ENCODE data around the gene DPCD. TPM values are rescaled to one million over a fixed set of nuclear protein-coding genes. Genes with fewer than 3 reads are reported as not detected.

The DPCD gene
- total and polyA plus RNA-seq, 10 of the 15 experiments (the other 5 are each of a cell fraction or from before 2014, with no cell fraction given) = 9.7 to 50.9 (median 26.3) TPM

- TF ChIP-seq, protein P1, sequence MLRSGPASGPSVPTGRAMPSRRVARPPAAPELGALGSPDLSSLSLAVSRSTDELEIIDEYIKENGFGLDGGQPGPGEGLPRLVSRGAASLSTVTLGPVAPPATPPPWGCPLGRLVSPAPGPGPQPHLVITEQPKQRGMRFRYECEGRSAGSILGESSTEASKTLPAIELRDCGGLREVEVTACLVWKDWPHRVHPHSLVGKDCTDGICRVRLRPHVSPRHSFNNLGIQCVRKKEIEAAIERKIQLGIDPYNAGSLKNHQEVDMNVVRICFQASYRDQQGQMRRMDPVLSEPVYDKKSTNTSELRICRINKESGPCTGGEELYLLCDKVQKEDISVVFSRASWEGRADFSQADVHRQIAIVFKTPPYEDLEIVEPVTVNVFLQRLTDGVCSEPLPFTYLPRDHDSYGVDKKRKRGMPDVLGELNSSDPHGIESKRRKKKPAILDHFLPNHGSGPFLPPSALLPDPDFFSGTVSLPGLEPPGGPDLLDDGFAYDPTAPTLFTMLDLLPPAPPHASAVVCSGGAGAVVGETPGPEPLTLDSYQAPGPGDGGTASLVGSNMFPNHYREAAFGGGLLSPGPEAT (IDR thresholded peaks at IDR 0.05; ENCODE audit: low read depth) = no peak
- TF ChIP-seq GABPA (IDR thresholded peaks at IDR 0.05; ENCODE audit: low read depth) = no peak
- no peak for TF ChIP-seq POLR2AphosphoS2 (IDR thresholded peaks at IDR 0.05; ENCODE audit: low read depth, low read length)
- no peak for TF ChIP-seq TAF1 (IDR thresholded peaks at IDR 0.05; ENCODE audit: borderline replicate concordance, low read depth, low read length)
Observed at GRCh38 chr10:101625821-101626412, 37.8 kb downstream of the DPCD start (continued).

DNA sequence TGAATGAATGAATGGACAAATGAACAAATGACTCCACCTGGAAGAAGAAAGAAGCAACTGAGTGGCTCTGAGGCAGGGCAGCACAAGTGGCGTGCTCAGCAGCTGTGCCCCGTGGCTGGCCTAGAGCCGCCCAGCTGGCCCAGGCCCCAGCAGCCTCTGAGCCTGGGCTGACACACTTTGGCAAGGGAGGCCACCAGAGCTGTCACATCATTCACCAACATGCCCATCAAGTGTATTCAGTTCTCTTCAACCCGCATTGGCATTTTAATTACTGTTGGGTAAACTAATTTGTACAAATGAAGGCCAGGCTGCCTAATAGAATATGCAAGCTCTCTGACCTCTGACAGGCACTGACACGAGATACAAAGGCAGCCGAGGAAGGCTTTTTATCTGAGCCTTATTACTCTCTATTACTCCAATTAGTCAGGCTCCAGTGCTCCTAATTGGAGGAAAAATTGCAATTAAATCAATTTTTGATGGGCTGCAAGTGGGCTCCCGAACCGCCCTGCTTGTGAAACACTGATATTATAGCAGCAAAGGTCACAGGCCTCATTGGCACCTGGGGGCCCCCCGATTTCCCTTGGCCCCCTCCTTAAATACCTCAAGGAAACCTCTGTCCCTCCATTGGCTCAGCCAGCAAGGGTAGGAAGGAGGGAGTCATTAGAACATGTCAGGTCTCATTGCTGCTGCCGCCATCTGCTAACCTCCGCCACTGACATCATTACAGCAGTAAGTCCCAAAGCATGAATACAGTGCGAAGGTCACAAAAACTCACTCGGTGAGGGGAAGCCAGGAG is 41.9 kb downstream of the DPCD start:
- POLR2A ChIA-PET = interaction anchor here (0.6 kb wide), 1 partner anchor 400 kb away, joined by 3 read pairs; no protein-coding TSS in a partner anchor
- no peak for FAIRE-seq
- TF ChIP-seq, protein P2, sequence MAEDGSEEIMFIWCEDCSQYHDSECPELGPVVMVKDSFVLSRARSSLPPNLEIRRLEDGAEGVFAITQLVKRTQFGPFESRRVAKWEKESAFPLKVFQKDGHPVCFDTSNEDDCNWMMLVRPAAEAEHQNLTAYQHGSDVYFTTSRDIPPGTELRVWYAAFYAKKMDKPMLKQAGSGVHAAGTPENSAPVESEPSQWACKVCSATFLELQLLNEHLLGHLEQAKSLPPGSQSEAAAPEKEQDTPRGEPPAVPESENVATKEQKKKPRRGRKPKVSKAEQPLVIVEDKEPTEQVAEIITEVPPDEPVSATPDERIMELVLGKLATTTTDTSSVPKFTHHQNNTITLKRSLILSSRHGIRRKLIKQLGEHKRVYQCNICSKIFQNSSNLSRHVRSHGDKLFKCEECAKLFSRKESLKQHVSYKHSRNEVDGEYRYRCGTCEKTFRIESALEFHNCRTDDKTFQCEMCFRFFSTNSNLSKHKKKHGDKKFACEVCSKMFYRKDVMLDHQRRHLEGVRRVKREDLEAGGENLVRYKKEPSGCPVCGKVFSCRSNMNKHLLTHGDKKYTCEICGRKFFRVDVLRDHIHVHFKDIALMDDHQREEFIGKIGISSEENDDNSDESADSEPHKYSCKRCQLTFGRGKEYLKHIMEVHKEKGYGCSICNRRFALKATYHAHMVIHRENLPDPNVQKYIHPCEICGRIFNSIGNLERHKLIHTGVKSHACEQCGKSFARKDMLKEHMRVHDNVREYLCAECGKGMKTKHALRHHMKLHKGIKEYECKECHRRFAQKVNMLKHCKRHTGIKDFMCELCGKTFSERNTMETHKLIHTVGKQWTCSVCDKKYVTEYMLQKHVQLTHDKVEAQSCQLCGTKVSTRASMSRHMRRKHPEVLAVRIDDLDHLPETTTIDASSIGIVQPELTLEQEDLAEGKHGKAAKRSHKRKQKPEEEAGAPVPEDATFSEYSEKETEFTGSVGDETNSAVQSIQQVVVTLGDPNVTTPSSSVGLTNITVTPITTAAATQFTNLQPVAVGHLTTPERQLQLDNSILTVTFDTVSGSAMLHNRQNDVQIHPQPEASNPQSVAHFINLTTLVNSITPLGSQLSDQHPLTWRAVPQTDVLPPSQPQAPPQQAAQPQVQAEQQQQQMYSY (CRISPR knock-in tag; IDR thresholded peaks at IDR 0.05) = no peak
- TF ChIP-seq IKZF1 (conservative IDR thresholded peaks at IDR 0.05) = no peak
- no peak for TF ChIP-seq CHD1 (IDR thresholded peaks at IDR 0.05; ENCODE audit: low read depth, low read length)
- no peak for TF ChIP-seq NR2C2 (IDR thresholded peaks at IDR 0.05; ENCODE audit: borderline replicate concordance, control insufficient read depth, insufficient read length, low read depth)
- TF ChIP-seq, protein P3, sequence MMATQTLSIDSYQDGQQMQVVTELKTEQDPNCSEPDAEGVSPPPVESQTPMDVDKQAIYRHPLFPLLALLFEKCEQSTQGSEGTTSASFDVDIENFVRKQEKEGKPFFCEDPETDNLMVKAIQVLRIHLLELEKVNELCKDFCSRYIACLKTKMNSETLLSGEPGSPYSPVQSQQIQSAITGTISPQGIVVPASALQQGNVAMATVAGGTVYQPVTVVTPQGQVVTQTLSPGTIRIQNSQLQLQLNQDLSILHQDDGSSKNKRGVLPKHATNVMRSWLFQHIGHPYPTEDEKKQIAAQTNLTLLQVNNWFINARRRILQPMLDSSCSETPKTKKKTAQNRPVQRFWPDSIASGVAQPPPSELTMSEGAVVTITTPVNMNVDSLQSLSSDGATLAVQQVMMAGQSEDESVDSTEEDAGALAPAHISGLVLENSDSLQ (IDR thresholded peaks at IDR 0.05) = no peak
- no peak for TF ChIP-seq MXI1 (IDR thresholded peaks at IDR 0.05; ENCODE audit: low read depth, low read length)
- no peak for TF ChIP-seq NFIC (IDR thresholded peaks at IDR 0.05; ENCODE audit: low read depth, low read length)
- no peak for TF ChIP-seq SMAD5 (IDR thresholded peaks at IDR 0.05; ENCODE audit: low read depth)
- TF ChIP-seq EGR1 (IDR thresholded peaks at IDR 0.05; ENCODE audit: borderline replicate concordance in 1 of 2, low read depth in 2 of 2, low read length in 2 of 2) = no peak

More for the DNA sequence above, 41.9 kb downstream of the DPCD start:
- in situ Hi-C loops (cut with MboI) (no loop called here), intact Hi-C loops (cut with micrococcal nuclease; ENCODE audit: unreplicated experiment) (no loop called here)
- Histone ChIP-seq H3K27me3 (replicated peaks in 1 of 2; ENCODE audit: control insufficient read depth in 2 of 2, insufficient read depth in 2 of 2, low read length in 1 of 2) (no peaks in the 10 kb centered on the region), H3K36me3 (ENCODE audit: control insufficient read depth in 2 of 2, insufficient read depth in 2 of 2, low read length in 1 of 2) (peaks cover 0 to 3% of the 10 kb centered on the region in 2 experiments; a peak in 1 of 4 replicates), H3K9ac (ENCODE audit: control insufficient read depth, insufficient read depth, low read length) (no peak overlapping the region), H3K4me1 (ENCODE audit: control insufficient read depth, insufficient read depth, low read length) (no peaks in the 10 kb centered on the region), H3K27ac (ENCODE audit: control insufficient read depth, insufficient read depth) (no peak overlapping the region), H3K4me3 (no peak overlapping the region), H3K9me3 (replicated peaks; ENCODE audit: control insufficient read depth, insufficient read depth, low read length) (no peaks in the 10 kb centered on the region), H4K20me1 (ENCODE audit: control insufficient read depth, insufficient read depth) (no peaks in the 10 kb centered on the region), H2AFZ (ENCODE audit: control insufficient read depth, low read depth, low read length) (no peak overlapping the region), H3K4me2 (ENCODE audit: control insufficient read depth, insufficient read depth) (no peak overlapping the region), H3K79me2 (ENCODE audit: control insufficient read depth, insufficient read depth, low read length) (no peaks in the 10 kb centered on the region)
- RAD21 ChIA-PET (ENCODE audit: unreplicated experiment) = no interaction called here
- CTCF ChIA-PET = no interaction called here
- no peak for ATAC-seq
- SMC1A ChIA-PET (ENCODE audit: uncharacterized antibody, unreplicated experiment) = interaction anchor here (1.1 to 1.7 kb wide), 2 partner anchors 33 to 151 kb away, joined by 3 read pairs; no protein-coding TSS in a partner anchor
- 98% methylated on average over 13 of the region's 13 CpGs for WGBS (ENCODE audit: insufficient coverage, insufficient replicate concordance, low lambda C conversion rate, missing lambda C conversion rate)
- BruUV-seq (replicated peaks) = no TSS peak
- DNase-seq (ENCODE audit: low read depth, low spot score) = no peak

Measured in GM12878 (cell line).